Measurements from ENCODE around the gene UBE2F. TPM values are rescaled to one million over a fixed set of nuclear protein-coding genes. Genes with fewer than 3 reads are reported as not detected.

Gene UBE2F
- total and polyA plus RNA-seq, 2 of the 13 experiments (the other 11 are each of a cell fraction or from before 2014, with no cell fraction given), result 35.4 to 73.1 TPM

DNA sequence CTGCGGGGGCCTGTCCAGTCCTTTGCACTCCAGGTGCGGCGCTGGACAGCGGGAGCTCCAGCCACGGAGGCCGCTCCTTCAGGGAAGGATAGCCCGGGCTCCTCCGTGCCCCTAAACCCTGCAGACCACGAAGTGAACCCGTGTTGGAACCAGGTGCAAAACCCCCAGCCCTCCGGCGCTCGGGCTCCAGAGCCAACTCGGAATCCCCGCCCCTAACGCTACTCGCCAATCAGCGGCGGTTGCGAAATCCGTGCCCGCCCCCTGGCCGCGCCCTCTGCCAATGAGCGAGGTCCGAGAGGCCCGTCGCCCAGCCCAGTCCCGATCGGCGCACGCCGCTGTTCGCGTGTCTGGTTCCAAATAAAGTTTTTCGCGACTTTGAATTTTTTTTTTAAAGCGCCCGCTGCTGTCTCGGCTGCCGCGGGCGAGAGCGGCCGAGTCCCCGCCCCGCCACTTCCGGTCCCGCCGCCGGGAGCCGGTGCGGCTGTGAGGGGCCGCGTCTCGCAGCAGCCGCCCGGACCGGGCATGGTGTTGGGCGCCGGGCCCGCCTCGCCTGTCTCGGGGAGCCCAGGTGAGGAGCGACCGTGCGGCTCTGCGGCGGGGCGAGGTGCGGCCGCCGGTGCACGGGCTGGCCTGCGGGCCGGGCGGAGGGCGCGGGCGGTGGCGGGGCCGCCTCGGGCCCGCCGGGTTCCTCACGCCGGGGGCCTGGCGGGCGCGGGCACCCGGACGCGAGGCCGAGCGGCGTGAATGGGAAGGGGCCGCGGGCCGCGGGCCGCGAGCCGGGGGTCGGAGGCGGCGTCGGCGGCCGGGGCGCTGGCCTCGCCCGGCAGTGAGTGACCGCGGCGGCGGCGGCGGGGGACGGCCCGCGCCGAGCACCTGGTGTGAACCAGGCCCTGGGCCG is at the start of gene UBE2F (continued):
- TF ChIP-seq TAF15 (IDR thresholded peaks at IDR 0.05; ENCODE audit: low read depth, low read length, poor library complexity, severe bottlenecking) (peak; percentile 94), JDP2 (CRISPR knock-in tag; IDR thresholded peaks at IDR 0.05; ENCODE audit: borderline replicate concordance) (no peak), ZNF563 (CRISPR knock-in tag; IDR thresholded peaks at IDR 0.05) (peak; percentile 75), TAF1 (CRISPR knock-in tag; IDR thresholded peaks at IDR 0.05) (peak; percentile 63; the same call in 1 of the 2 replicates), ERF (CRISPR knock-in tag; IDR thresholded peaks at IDR 0.05) (peak; percentile 79; the same call in 1 of the 2 replicates), MTA1 (CRISPR knock-in tag; IDR thresholded peaks at IDR 0.05; ENCODE audit: borderline replicate concordance) (peak; percentile 67; the same call in 1 of the 2 replicates), TBP (CRISPR knock-in tag; IDR thresholded peaks at IDR 0.05) (no peak), PHF8 (CRISPR knock-in tag; IDR thresholded peaks at IDR 0.05) (peak; percentile 96), BRCA1 (CRISPR knock-in tag; IDR thresholded peaks at IDR 0.05) (no peak), ZNF614 (CRISPR knock-in tag; IDR thresholded peaks at IDR 0.05; ENCODE audit: borderline replicate concordance) (peak; percentile 84; the same call in 1 of the 2 replicates), FOXP4 (CRISPR knock-in tag; IDR thresholded peaks at IDR 0.05) (peak; percentile 40; the same call in 1 of the 2 replicates), LRRFIP1 (CRISPR knock-in tag; conservative IDR thresholded peaks at IDR 0.05) (no peak), RNF2 (conservative IDR thresholded peaks at IDR 0.05; ENCODE audit: low read depth) (peak; percentile 20; the same call in 1 of the 2 replicates), GFI1 (CRISPR knock-in tag; IDR thresholded peaks at IDR 0.05; ENCODE audit: borderline replicate concordance) (no peak; the same call in 1 of the 2 replicates), ATF5 (CRISPR knock-in tag; IDR thresholded peaks at IDR 0.05; ENCODE audit: low read depth) (peak; percentile 28; the same call in 1 of the 2 replicates), PHF21A (CRISPR knock-in tag; IDR thresholded peaks at IDR 0.05) (peak; percentile 98), ZNF468 (CRISPR knock-in tag; IDR thresholded peaks at IDR 0.05) (no peak)
- TF ChIP-seq, protein P1, sequence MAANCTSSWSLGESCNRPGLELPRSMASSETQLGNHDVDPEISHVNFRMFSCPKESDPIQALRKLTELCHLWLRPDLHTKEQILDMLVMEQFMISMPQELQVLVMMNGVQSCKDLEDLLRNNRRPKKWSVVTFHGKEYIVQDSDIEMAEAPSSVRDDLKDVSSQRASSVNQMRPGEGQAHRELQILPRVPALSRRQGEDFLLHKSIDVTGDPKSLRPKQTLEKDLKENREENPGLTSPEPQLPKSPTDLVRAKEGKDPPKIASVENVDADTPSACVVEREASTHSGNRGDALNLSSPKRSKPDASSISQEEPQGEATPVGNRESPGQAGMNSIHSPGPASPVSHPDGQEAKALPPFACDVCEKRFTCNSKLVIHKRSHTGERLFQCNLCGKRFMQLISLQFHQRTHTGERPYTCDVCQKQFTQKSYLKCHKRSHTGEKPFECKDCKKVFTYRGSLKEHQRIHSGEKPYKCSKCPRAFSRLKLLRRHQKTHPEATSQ (CRISPR knock-in tag; IDR thresholded peaks at IDR 0.05; ENCODE audit: borderline replicate concordance), result no peak
- TF ChIP-seq, protein P2, sequence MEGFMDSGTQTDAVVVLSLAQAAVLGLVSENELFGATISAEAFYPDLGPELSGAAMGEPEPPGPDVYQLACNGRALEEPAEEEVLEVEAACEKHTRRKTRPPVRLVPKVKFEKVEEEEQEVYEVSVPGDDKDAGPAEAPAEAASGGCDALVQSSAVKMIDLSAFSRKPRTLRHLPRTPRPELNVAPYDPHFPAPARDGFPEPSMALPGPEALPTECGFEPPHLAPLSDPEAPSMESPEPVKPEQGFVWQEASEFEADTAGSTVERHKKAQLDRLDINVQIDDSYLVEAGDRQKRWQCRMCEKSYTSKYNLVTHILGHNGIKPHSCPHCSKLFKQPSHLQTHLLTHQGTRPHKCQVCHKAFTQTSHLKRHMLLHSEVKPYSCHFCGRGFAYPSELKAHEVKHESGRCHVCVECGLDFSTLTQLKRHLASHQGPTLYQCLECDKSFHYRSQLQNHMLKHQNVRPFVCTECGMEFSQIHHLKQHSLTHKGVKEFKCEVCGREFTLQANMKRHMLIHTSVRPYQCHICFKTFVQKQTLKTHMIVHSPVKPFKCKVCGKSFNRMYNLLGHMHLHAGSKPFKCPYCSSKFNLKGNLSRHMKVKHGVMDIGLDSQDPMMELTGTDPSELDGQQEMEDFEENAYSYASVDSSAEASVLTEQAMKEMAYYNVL (CRISPR knock-in tag; IDR thresholded peaks at IDR 0.05; ENCODE audit: borderline replicate concordance), result no peak
